GM10248 (cell line): Measurements from ENCODE around the gene BRMS1.

Experiments
- CTCF ChIA-PET: fragments of 300-600 bp; sonication (Branson Sonifier 250); formaldehyde crosslinking; extraction: SDS; loops from one replicate; lab custom pipeline; 2021; ENCODE audit warnings: antibody characterized with exemption; lab: Yijun Ruan, JAX
- POLR2A ChIA-PET: fragments of 350-650 bp; sonication (Branson Sonifier 250); formaldehyde crosslinking; extraction: SDS; loops from one replicate; lab custom pipeline; 2020; ENCODE audit warnings: antibody characterized with exemption; lab: Yijun Ruan, JAX
- DNase-seq: peaks from one replicate; pipeline ENCODE4 v3.0.0; 2012; ENCODE audit errors: extremely low spot score
- TF ChIP-seq, protein P1 (sequence below): IDR thresholded peaks from 2 replicates; pipeline ENCODE4 v1.5.1; 2012; ENCODE audit warnings: mild to moderate bottlenecking, low read depth; ENCODE audit errors: extremely low read depth, missing control alignments, control extremely low read depth

Gene BRMS1

DNA sequence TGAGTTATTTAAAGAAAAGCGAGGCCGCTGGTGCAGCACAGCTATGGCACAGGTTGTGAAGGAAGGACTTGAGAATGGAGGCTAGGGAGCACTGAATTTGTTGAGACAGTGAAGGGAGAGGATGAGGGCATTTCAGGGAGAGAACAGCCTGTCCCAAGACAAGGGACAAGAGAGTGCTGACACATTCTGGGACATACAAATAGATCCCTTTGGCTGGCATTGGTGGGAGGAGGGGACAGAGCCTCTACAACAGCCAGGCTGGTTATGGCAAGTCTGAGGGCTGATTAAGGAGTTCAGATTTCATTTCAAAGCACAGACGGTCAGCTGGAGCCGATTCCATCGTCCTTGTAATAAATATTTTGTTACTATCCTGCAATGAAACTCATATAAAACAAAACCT, 28.4 kb upstream of the BRMS1 start:
- TF ChIP-seq, protein P1, sequence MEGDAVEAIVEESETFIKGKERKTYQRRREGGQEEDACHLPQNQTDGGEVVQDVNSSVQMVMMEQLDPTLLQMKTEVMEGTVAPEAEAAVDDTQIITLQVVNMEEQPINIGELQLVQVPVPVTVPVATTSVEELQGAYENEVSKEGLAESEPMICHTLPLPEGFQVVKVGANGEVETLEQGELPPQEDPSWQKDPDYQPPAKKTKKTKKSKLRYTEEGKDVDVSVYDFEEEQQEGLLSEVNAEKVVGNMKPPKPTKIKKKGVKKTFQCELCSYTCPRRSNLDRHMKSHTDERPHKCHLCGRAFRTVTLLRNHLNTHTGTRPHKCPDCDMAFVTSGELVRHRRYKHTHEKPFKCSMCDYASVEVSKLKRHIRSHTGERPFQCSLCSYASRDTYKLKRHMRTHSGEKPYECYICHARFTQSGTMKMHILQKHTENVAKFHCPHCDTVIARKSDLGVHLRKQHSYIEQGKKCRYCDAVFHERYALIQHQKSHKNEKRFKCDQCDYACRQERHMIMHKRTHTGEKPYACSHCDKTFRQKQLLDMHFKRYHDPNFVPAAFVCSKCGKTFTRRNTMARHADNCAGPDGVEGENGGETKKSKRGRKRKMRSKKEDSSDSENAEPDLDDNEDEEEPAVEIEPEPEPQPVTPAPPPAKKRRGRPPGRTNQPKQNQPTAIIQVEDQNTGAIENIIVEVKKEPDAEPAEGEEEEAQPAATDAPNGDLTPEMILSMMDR = no peak
- CTCF ChIA-PET = interaction anchor here (1.1 to 5.6 kb wide), 4 partner anchors 10 to 62 kb away, joined by 3 to 38 read pairs (median 14); no protein-coding TSS in a partner anchor
- POLR2A ChIA-PET = no interaction called here
- no peak for DNase-seq

DNA sequence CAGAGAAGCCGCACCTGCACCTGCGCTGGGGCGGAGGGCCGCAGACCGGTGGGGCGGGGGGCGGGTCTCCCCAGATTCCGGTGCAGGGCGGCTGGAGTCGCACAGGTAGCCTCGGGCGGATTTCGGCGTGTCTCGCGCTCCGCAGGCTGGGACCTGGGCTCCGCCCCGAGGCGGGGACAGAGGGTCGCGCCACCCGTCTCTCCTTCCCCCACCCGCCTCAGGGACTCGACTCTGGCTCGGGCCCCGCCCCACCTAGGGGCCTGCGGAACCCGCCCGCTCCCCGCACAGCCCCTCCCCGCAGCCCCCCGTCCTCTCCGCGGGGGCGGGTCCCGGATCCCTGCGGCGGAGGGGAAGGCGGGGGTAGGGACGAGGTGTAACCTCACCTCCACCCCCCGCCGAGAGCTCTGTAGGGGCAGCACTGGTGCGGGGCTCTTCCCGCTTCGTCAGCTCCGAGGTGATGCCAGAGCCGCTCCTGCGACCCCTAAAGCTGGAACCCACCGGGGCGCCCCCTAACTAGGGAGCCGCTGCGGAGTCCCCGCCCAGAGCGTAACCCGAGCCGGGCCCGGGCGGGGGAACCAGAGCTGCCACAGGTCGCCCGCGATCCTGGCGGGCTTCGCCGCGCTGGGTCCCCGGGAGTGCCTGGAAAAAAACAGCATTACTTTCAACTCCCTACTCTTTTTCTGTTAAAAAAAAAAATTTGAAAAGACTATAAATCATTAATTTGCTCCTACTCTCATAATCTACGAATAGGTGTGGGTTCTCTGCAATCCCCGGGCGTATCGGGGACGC, 26.9 kb upstream of the BRMS1 start, which contains the start of gene SLC29A2:
TSS of gene SLC29A2 (minus strand) at position 134 of the 789 bp plus-strand sequence. CDS start 169 bp downstream, outside the sequence.
- peak; percentile 92 for DNase-seq

DNA sequence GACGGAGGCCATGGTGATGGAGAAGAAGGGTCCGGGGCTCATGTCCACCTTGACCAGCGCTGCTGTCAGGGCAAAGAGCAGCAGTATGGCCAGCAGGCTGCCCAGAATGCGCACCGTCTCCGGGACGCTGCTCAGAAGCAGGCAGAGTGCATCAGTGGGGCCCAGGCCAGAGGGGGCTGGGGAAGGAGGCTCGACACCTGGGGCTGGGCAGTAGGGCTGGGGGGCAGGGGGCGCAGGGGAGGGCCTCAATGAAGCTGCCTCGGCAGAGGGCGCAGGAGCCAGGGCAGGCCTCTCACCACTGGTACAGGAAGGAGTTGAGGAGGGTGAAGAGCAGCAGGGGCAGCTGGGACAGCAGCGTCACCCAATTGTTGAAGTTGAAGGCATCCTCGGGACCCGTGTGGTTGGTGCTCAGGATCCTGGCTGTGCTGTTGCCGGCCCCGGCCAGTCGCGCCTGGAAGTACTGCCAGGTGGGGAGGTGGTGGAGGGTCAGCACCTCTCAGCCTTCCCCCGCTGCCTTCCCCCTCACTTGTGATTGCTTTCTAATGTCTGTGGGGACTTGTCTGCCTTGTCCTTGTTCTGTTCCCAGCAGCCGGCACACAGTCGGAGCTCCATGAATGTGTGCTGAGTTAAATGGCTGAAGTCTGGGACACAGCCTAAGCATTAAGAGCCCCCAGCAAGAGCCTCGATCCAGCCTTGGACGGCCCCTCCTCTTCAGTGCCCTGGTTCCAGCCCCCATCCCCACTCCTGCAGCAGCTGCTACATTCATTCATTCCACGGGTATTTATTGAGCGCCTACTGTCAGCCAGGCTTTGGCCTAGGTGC, 24.4 kb upstream of the BRMS1 start:
- CTCF ChIA-PET = interaction anchor here (0.9 to 5.6 kb wide), 3 partner anchors 12 to 57 kb away, joined by 4 to 38 read pairs (median 4); no protein-coding TSS in a partner anchor
- no peak for DNase-seq
- TF ChIP-seq, protein P1 = no peak
- POLR2A ChIA-PET = interaction anchor here (0.6 kb wide), 1 partner anchor 450 kb away, joined by 4 read pairs; no protein-coding TSS in a partner anchor

More for the DNA sequence above, 26.9 kb upstream of the BRMS1 start, which contains the start of gene SLC29A2:
- CTCF ChIA-PET = interaction anchor here (1.0 to 5.6 kb wide), 5 partner anchors 9 to 62 kb away, joined by 3 to 38 read pairs (median 11); no protein-coding TSS in a partner anchor
- TF ChIP-seq, protein P1 = no peak
- POLR2A ChIA-PET = interaction anchor here (0.5 kb wide), 1 partner anchor 372 kb away, joined by 5 read pairs; no protein-coding TSS in a partner anchor

DNA sequence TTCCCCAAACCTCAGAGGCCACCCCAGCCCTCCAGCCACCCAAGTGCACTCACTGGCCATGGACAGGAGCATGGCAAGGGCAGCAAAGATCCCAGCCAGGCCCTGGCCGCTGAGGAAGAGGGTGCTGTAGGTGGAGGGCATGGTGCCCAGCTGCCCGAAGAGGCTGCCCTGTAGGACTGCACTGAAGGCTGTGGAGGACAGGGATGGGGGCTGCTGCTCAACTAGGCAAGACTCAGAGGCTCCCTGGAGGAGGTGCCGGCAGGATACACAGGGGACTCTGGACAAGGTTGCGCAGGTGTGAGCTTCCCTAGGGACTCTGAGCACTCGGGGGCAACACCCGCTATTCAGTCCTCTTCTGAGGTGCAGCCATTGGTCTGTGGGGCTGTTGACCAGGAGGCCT, 23.6 kb upstream of the BRMS1 start:
- POLR2A ChIA-PET = no interaction called here
- CTCF ChIA-PET = interaction anchor here (3.8 kb wide), 1 partner anchor 17 kb away, joined by 24 read pairs; no protein-coding TSS in a partner anchor
- no peak for DNase-seq
- TF ChIP-seq, protein P1 = no peak

DNA sequence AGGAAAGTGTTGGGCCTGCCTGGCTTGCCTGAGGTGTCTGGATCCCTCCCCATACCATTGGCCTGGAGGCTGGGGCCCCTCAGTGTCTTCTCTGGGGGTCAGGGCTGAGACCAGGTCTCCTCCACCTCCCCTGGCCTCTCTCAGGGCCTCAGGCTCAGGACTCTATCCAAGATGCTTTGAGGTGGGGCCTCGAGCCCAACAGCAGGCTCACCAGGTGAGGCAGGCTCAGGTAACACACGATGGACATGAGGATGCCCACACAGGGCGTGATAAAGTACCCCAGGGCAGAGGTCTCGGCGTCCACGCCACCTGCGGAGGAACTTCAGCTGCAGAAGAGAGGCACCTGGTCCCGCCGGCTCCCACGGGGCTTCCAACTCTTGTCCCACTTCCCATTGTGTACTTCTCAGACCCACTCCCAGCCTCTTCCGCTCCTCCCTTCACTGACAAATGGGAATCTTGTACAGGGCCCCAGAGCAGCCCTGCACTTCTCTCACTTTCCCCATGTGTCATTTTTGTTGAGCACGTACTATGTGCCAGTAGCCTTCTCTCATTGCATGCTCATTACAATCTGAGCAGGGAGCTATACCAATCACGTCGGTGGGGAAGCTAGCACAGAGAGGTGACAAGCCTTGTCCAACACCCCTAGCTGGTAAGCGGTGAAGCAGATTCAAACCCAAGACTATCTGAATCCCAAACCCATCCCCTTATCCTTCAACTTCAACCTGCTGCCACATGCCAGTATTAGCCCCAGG, 22.8 kb upstream of the BRMS1 start:
- CTCF ChIA-PET = interaction anchor here (1.1 to 3.8 kb wide), 4 partner anchors 18 to 71 kb away, joined by 3 to 24 read pairs (median 5); partner anchors contain the start of gene MRPL11
- no peak for DNase-seq
- POLR2A ChIA-PET = no interaction called here
- TF ChIP-seq, protein P1 = no peak
